Uterus (tissue), 4 donors: ENCODE results near the gene PRKG1. TPM values are rescaled to one million over a fixed set of nuclear protein-coding genes. Genes with fewer than 3 reads are reported as not detected.

Experiments used
- DNase-seq, 2 donors: peaks; one replicate each; pipeline ENCODE4 v3.0.0-alpha.2; 2019 to 2020
- H3K27ac ChIP-seq, 2 donors: fragments of 200-600 bp; sonication (generic); 1 replicate in 1 of 2; 2 replicates in 1 of 2; pipeline ENCODE4 v1.5.1; 2016 to 2018
- H3K27me3 ChIP-seq, 2 donors: fragments of 200-600 bp; sonication (generic); one replicate each; pipeline ENCODE4 v1.5.1; 2018 to 2019; ENCODE audit warnings: control low read depth in 1 of 2
- H3K36me3 ChIP-seq, 2 donors: fragments of 200-600 bp; sonication (generic); one replicate each; pipeline ENCODE4 v1.5.1; 2019; ENCODE audit warnings: control low read depth in 1 of 2
- H3K4me1 ChIP-seq, 2 donors: fragments of 200-600 bp; sonication (generic); one replicate each; pipeline ENCODE4 v1.5.1; 2018 to 2019; ENCODE audit warnings: control low read depth in 1 of 2
- H3K4me3 ChIP-seq, 2 donors: fragments of 200-600 bp; sonication (generic); 1 replicate in 1 of 2; 2 replicates in 1 of 2; pipeline ENCODE4 v1.5.1; 2018 to 2019; ENCODE audit warnings: mild to moderate bottlenecking in 1 of 2
- H3K9me3 ChIP-seq, 2 donors: fragments of 200-600 bp; sonication (generic); one replicate each; pipeline ENCODE4 v1.5.1; 2019; ENCODE audit warnings: control low read depth in 1 of 2
- CTCF ChIP-seq, 4 experiments: fragments of 200-600 bp in 2 of 4; fragments of 450-650 bp in 2 of 4; sonication (generic) in 2 of 4; IDR thresholded peaks; one replicate each; pipeline ENCODE4 v1.5.1; 2016 to 2019; ENCODE audit warnings: antibody characterized with exemption in 4 of 4, mild to moderate bottlenecking in 2 of 4, moderate library complexity in 1 of 4
- POLR2A ChIP-seq, 2 donors: fragments of 450-650 bp; IDR thresholded peaks; one replicate each; pipeline ENCODE4 v1.6.1; 2016; ENCODE audit warnings: antibody characterized with exemption in 2 of 2, mild to moderate bottlenecking in 1 of 2, moderate library complexity in 1 of 2
- intact Hi-C: fragments of 100-400 bp; cut with DNase I; formaldehyde crosslinking; loops from one replicate; pipeline ENCODE4 v1.15.1; 2023; ENCODE audit warnings: low total_unique reads
- total RNA-seq, 4 donors: library from RNA; depleted of rRNA in 3 of 4; stranded (reverse); fragments of >200 nt in 3 of 4; gene quantifications; one replicate each; pipeline versions ENCODE4 v1.1.0 to v1.2.4, GENCODE V29; 2014 to 2023
- donor health status: DM: yes; HTN: yes; CAD: no.

Gene PRKG1
- total RNA-seq, 4 donors from 2014 or later, result 32.4 to 136 (median 69.6) TPM

- no peak overlapping the region for H3K4me3 ChIP-seq
- no peaks in the 10 kb centered on the region for H3K27me3 ChIP-seq
- no peaks in the 10 kb centered on the region for H3K4me1 ChIP-seq
- H3K27ac ChIP-seq, result no peak overlapping the region
- no peaks in the 10 kb centered on the region for H3K36me3 ChIP-seq
- intact Hi-C loops, result no loop called here
- no peak for DNase-seq
- no peaks in the 10 kb centered on the region for H3K9me3 ChIP-seq
- TF ChIP-seq POLR2A (IDR thresholded peaks at IDR 0.05), result no peak
- no peak for TF ChIP-seq CTCF (IDR thresholded peaks at IDR 0.05)
These were observed 649.8 kb downstream of the PRKG1 start for GRCh38 chr10:51724038-51724437.

GRCh38 chr10:51729822-51730555 is 655.7 kb downstream of the PRKG1 start:
- H3K4me1 ChIP-seq, result no peaks in the 10 kb centered on the region
- H3K27me3 ChIP-seq, result no peaks in the 10 kb centered on the region
- DNase-seq, result no peak
- no peak overlapping the region for H3K4me3 ChIP-seq
- no peak overlapping the region for H3K27ac ChIP-seq
- TF ChIP-seq POLR2A (IDR thresholded peaks at IDR 0.05) (no peak), CTCF (IDR thresholded peaks at IDR 0.05) (no peak)
- no peaks in the 10 kb centered on the region for H3K36me3 ChIP-seq
- intact Hi-C loops, result no loop called here
- no peaks in the 10 kb centered on the region for H3K9me3 ChIP-seq

- no peak overlapping the region for H3K4me3 ChIP-seq
- no peak for TF ChIP-seq POLR2A (IDR thresholded peaks at IDR 0.05)
- TF ChIP-seq CTCF (IDR thresholded peaks at IDR 0.05), result no peak
- no peak for DNase-seq
- no peak overlapping the region for H3K27ac ChIP-seq
- no peaks in the 10 kb centered on the region for H3K27me3 ChIP-seq
- intact Hi-C loops, result no loop called here
- no peaks in the 10 kb centered on the region for H3K36me3 ChIP-seq
- no peaks in the 10 kb centered on the region for H3K4me1 ChIP-seq
- H3K9me3 ChIP-seq, result no peaks in the 10 kb centered on the region
These were observed 658.8 kb downstream of the PRKG1 start for GRCh38 chr10:51733057-51733456.

DNA sequence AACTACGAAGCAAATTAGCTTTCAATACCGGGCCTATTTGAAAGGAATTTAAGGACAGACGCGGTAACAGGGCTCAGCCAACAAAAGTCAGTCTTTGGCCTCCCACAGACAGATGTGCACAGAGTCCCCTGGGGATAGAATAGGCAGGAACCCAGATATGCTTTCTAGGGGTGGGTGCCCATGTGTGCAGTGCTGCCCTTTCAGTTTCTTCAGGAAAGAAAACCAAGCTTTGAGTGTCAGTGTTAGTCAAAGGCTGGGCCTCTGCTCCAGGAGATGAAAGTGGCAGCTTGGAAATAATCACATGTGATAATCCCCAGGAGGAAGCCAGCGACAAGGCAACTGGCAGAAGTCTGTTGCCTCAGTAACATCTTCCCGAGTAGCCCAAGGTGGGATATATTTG is 668.9 kb downstream of the PRKG1 start:
- intact Hi-C loops, result no loop called here
- Histone ChIP-seq H3K27me3 (no peaks in the 10 kb centered on the region), H3K4me1 (no peaks in the 10 kb centered on the region), H3K36me3 (no peaks in the 10 kb centered on the region), H3K27ac (no peak overlapping the region), H3K9me3 (no peaks in the 10 kb centered on the region), H3K4me3 (no peak overlapping the region)
- TF ChIP-seq POLR2A (IDR thresholded peaks at IDR 0.05), result no peak
- DNase-seq, result no peak

- no peak overlapping the region for H3K27ac ChIP-seq
- no peaks in the 10 kb centered on the region for H3K36me3 ChIP-seq
- TF ChIP-seq POLR2A (IDR thresholded peaks at IDR 0.05) (no peak), CTCF (IDR thresholded peaks at IDR 0.05) (no peak)
- H3K27me3 ChIP-seq, result no peaks in the 10 kb centered on the region
- DNase-seq, result no peak
- H3K4me3 ChIP-seq, result no peak overlapping the region
- no peaks in the 10 kb centered on the region for H3K9me3 ChIP-seq
- H3K4me1 ChIP-seq, result no peaks in the 10 kb centered on the region
- intact Hi-C loops, result no loop called here
These were observed 670.1 kb downstream of the PRKG1 start for GRCh38 chr10:51744235-51745000.
